Measurements from ENCODE around the gene NFS1.

- TF ChIP-seq POLR2AphosphoS5 (IDR thresholded peaks at IDR 0.05; ENCODE audit: low read depth, low read length) (no peak), POLR2A (IDR thresholded peaks at IDR 0.05; ENCODE audit: low read depth, low read length) (no peak), SPI1 (IDR thresholded peaks at IDR 0.05; ENCODE audit: low read depth, low read length) (no peak), TAF1 (IDR thresholded peaks at IDR 0.05; ENCODE audit: low read depth, low read length) (no peak), POU2F2 (IDR thresholded peaks at IDR 0.05; ENCODE audit: low read depth, low read length) (no peak)
These were observed 18.5 kb downstream of the NFS1 start for GRCh38 chr20:35680452-35681183.
